ENCODE results near the gene OLIG1. TPM values are rescaled to one million over a fixed set of nuclear protein-coding genes. Genes with fewer than 3 reads are reported as not detected.

The OLIG1 gene
- total RNA-seq, 1 donor from 2014 or later: not detected

GRCh38 chr21:33071770-33072306, 1.9 kb downstream of the OLIG1 start:
- Histone ChIP-seq H3K27me3 (peaks cover 100% of the 10 kb centered on the region), H3K4me2 (peak overlapping the region; percentile 83), H3K36me3 (no peaks in the 10 kb centered on the region), H3K9me3 (ENCODE audit: low read depth) (no peaks in the 10 kb centered on the region), H3K4me3 (peak overlapping the region; percentile 53), H2AFZ (replicated peaks) (no peak overlapping the region), H3K27ac (no peak overlapping the region), H3K9ac (no peak overlapping the region), H3K79me2 (ENCODE audit: low read depth) (no peaks in the 10 kb centered on the region), H3K4me1 (peaks cover 38% of the 10 kb centered on the region), H3F3A (ENCODE audit: low read depth) (peaks cover 23% of the 10 kb centered on the region), H4K20me1 (ENCODE audit: low read depth) (peaks cover 64% of the 10 kb centered on the region)
- peak; percentile 100 for TF ChIP-seq EZH2 (IDR thresholded peaks at IDR 0.05)
- no peak for TF ChIP-seq CTCF (IDR thresholded peaks at IDR 0.05)
- TF ChIP-seq EZH2phosphoT487 (IDR thresholded peaks at IDR 0.05): peak; percentile 96
- DNase-seq (ENCODE audit: low spot score): peak; percentile 59
- H3K27me3 Mint-ChIP-seq (ENCODE audit: insufficient read depth, low read depth): peaks cover 54% of the 10 kb centered on the region
- peak overlapping the region; percentile 81 for H3K4me3 Mint-ChIP-seq
- no peaks in the 10 kb centered on the region for H3K36me3 Mint-ChIP-seq
- peaks cover 13% of the 10 kb centered on the region for H3K9me3 Mint-ChIP-seq
- H3K27ac Mint-ChIP-seq: no peak overlapping the region
- H3K4me1 Mint-ChIP-seq: peaks cover 34% of the 10 kb centered on the region

GRCh38 chr21:33073636-33074035, 3.7 kb downstream of the OLIG1 start:
- H3K4me3 ChIP-seq: no peak overlapping the region
- H3K79me2 ChIP-seq (ENCODE audit: low read depth): no peaks in the 10 kb centered on the region
- Mint-ChIP-seq H3K4me3 (no peak overlapping the region), H3K4me1 (peaks cover 50% of the 10 kb centered on the region), H3K36me3 (no peaks in the 10 kb centered on the region), H3K27ac (no peak overlapping the region), H3K27me3 (ENCODE audit: insufficient read depth, low read depth) (peaks cover 47% of the 10 kb centered on the region), H3K9me3 (peaks cover 8% of the 10 kb centered on the region)
- no peak overlapping the region for H3K4me2 ChIP-seq
- H4K20me1 ChIP-seq (ENCODE audit: low read depth): peaks cover 60% of the 10 kb centered on the region
- H3K9ac ChIP-seq: no peak overlapping the region
- H3K4me1 ChIP-seq: peaks cover 38% of the 10 kb centered on the region
- TF ChIP-seq CTCF (IDR thresholded peaks at IDR 0.05): no peak
- TF ChIP-seq EZH2phosphoT487 (IDR thresholded peaks at IDR 0.05): no peak
- no peak for TF ChIP-seq EZH2 (IDR thresholded peaks at IDR 0.05)
- no peak for DNase-seq (ENCODE audit: low spot score)
- H3K9me3 ChIP-seq (ENCODE audit: low read depth): no peaks in the 10 kb centered on the region
- peaks cover 100% of the 10 kb centered on the region for H3K27me3 ChIP-seq
- no peak overlapping the region for H2AFZ ChIP-seq (replicated peaks)
- no peaks in the 10 kb centered on the region for H3K36me3 ChIP-seq
- peaks cover 23% of the 10 kb centered on the region for H3F3A ChIP-seq (ENCODE audit: low read depth)
- H3K27ac ChIP-seq: no peak overlapping the region

- Histone ChIP-seq H3K9me3 (ENCODE audit: low read depth) (no peaks in the 10 kb centered on the region), H3K27me3 (peaks cover 88% of the 10 kb centered on the region), H2AFZ (replicated peaks) (no peak overlapping the region), H3K9ac (no peak overlapping the region), H3K79me2 (ENCODE audit: low read depth) (no peaks in the 10 kb centered on the region), H3K4me1 (peaks cover 35% of the 10 kb centered on the region), H3K36me3 (no peaks in the 10 kb centered on the region), H3K27ac (no peak overlapping the region), H4K20me1 (ENCODE audit: low read depth) (peaks cover 51% of the 10 kb centered on the region), H3K4me3 (no peak overlapping the region), H3K4me2 (peak overlapping the region; percentile 56), H3F3A (ENCODE audit: low read depth) (peaks cover 23% of the 10 kb centered on the region)
- Mint-ChIP-seq H3K4me1 (peaks cover 55% of the 10 kb centered on the region), H3K36me3 (no peaks in the 10 kb centered on the region), H3K9me3 (peaks cover 2% of the 10 kb centered on the region), H3K4me3 (no peak overlapping the region), H3K27ac (no peak overlapping the region), H3K27me3 (ENCODE audit: insufficient read depth, low read depth) (peaks cover 41% of the 10 kb centered on the region)
- peak; percentile 85 for DNase-seq (ENCODE audit: low spot score)
- no peak for TF ChIP-seq CTCF (IDR thresholded peaks at IDR 0.05)
- TF ChIP-seq EZH2 (IDR thresholded peaks at IDR 0.05): peak; percentile 2
Observed at GRCh38 chr21:33075128-33075527, 5.2 kb downstream of the OLIG1 start.
